ENCODE measurements around the gene PPP1R37. TPM values are rescaled to one million over a fixed set of nuclear protein-coding genes. Genes with fewer than 3 reads are reported as not detected.

Gene PPP1R37
- total RNA-seq, 4 donors from 2014 or later, result 17.2 to 32.4 (median 17.8) TPM

DNA sequence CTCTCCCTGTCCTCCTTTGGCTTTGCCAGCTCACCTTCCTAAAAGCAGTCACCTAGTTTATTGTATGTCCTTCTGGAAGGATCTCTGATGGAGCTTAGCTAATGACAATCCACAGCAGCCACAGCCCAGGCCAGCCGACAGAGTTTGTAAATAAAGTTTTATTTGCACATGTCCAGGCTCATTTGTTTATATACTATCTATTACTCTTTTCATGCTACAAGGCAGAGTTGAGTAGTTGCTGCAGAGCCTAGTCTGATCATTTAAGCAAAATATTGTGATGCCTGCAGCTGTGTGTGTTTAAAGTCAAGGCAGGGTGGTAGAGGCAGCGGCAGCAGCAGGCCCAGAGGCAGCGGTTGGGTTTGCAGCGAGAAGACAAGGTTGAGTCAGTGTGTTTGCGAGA is 35.2 kb downstream of the PPP1R37 start:
- TF ChIP-seq, protein P1, sequence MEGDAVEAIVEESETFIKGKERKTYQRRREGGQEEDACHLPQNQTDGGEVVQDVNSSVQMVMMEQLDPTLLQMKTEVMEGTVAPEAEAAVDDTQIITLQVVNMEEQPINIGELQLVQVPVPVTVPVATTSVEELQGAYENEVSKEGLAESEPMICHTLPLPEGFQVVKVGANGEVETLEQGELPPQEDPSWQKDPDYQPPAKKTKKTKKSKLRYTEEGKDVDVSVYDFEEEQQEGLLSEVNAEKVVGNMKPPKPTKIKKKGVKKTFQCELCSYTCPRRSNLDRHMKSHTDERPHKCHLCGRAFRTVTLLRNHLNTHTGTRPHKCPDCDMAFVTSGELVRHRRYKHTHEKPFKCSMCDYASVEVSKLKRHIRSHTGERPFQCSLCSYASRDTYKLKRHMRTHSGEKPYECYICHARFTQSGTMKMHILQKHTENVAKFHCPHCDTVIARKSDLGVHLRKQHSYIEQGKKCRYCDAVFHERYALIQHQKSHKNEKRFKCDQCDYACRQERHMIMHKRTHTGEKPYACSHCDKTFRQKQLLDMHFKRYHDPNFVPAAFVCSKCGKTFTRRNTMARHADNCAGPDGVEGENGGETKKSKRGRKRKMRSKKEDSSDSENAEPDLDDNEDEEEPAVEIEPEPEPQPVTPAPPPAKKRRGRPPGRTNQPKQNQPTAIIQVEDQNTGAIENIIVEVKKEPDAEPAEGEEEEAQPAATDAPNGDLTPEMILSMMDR (IDR thresholded peaks at IDR 0.05; ENCODE audit: low read depth), result no peak

DNA sequence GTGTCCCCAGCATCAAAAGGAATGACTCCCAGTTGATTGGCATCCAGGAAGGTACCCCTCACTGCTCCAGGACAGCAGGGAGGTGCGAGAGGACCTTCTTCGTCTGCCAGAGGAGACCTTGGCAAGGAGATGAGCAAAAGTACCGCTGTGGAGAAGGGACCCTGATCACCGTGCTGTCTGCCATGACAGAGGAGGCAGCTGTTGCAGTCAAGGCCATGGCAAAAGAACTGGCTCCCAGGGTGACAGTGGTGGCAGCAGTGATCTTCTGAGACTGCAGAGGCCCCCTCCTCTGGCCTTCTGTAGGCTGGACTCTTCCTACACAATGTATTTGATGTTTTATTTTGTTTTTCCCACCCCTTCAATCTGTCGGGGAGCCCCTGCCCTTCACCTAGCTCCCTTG is 35.8 kb downstream of the PPP1R37 start:
- TF ChIP-seq, protein P1 (IDR thresholded peaks at IDR 0.05; ENCODE audit: low read depth), result no peak

DNA sequence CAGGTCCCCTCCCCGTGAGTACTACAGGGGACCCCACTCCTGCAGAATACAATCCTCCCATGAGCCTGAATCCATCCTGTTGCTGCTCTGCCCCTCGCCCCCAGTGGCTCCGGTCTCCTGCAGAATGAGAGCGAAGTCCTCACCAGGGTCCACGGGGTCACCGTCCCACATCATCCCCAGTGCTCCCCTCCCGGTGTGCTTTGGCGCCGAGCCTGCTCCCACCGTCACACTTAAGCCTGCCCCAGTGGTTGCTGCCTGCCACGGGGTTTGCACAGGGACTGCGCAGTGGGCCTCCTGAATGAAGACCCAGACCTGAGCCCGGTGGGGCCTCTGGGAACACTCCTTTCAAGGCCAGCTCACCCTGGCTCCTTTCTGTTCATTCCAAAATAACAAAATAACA is 37.3 kb downstream of the PPP1R37 start:
- TF ChIP-seq, protein P1 (IDR thresholded peaks at IDR 0.05; ENCODE audit: low read depth), result no peak

DNA sequence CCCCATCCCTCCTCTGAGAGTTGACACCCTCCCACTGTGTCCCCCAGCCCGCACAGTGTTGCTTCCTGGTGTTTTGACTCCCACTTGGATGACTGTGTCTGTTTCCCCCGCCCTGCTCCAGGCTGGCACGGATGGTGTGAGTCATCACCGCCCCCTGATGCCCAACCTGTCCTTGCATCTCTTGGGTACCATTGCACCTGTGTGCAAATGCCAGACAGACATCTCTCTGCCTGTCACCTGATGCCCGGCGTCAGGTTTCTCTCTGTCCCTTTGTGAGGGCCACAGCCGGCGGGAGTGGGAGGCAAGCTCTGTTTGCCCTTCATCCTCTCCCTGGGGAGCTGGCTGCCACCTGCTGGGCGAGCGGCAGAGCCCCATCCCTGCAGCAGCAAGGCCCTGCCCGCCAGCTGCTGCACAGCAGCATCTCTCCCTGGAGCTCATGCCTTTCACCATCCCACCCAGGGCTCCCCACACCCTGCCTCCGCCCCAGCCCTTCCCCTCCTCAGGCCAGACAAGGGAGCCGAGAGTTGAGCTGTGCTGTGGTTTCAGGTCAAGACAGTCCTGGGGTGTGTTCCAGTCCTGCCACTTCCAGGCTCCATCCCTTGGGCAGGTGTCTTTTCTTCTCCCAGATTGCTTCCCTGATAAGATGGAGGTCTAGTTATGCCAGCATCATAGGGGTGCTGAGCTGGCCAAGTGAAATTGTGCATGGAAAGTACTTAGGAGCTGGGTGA is 38.1 kb downstream of the PPP1R37 start:
- TF ChIP-seq, protein P1 (IDR thresholded peaks at IDR 0.05; ENCODE audit: low read depth), result no peak

DNA sequence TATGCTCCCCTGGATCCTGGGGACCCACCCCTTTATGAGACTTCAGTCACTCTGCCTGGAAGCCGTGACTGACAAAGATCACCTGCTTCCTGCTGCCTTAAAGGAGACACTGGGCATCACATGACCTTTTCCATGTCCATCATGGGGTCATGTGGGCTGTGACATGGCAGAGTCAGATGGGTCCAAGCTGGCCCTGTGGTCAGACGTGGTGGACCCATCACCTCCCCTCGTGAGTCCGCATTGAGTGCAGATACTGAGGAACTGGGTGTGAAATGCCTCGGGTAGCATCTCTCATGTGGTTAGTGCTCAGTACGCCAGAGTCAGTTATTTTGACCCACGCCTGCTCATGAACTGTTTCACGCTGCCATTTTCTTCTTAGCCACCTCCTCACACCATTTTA is 40.7 kb downstream of the PPP1R37 start:
- TF ChIP-seq, protein P1 (IDR thresholded peaks at IDR 0.05; ENCODE audit: low read depth), result no peak

DNA sequence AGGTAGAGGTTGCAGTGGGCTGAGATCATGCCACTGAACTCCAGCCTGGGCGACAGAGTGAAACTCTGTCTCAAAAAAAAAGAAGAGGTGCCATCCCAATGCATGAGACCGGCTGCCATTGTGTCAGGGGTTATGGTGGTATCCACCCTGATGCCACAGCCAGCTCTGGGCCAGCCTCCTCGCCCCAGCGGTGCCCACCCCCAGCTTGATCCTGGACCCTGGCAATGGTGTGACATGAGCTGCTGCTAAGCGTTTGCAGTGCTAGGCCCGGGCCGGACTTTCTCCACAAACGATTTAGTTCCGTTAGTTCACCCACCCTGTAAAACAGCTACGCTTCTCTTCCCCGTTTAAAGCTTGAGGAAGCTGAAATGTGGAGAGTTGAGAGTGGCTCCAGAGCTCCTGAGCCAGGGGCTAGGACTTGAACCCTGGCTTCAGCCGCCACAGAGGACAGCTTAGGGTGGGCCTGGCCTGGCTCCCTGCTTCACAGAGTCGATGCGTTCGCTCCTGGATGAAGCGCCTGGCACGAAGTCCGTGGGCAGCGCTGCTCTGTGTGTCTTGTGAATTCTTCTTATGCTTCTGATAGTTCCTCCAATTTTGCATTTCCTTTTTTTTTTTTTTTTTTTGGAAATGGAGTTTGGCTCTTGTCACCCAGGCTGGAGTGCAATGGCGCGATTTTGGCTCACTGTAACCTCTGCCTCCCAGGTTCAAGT is 42.4 kb downstream of the PPP1R37 start:
- TF ChIP-seq, protein P1 (IDR thresholded peaks at IDR 0.05; ENCODE audit: low read depth), result no peak

DNA sequence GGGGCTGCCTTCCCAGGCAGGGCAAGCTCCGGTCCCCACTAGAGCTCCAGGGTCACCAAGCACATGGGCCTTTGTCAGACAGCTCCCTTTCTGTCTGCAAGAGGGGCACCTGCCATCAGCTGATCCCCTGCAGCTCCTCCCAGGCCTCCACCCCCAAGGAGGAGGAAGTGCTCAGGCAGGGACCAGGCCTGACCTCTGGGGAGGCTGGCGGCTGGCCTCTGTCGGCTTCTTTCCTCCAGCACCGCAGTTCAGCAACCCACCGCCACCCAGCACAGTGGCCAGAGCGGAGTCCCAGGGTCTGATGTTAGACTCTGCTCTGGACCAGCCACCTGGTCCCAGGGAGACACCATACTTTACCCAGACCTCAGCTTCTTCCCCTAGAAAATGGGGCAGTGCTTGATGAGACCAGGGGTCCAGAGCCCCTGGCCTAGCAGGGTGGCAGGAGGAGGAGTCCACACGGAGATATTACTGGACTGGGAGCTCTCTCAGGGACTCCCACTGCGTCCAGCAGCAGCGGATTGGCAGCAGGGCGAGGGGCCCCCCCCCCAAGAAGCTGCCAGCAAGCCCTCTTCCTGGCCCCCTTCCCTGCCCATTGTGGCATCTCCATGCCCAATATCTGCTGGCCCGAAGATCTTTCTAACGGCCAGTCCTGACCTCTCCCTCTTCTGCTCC is 43.7 kb downstream of the PPP1R37 start:
- TF ChIP-seq, protein P1 (IDR thresholded peaks at IDR 0.05; ENCODE audit: low read depth), result no peak

All from subcutaneous adipose tissue (tissue), 4 donors.